K562 (cell line): ENCODE results near the gene IGF2BP1.

Source experiments
- ARNT ChIP-seq, 2 experiments: fragments of 450-650 bp; IDR thresholded peaks; 2 replicates each; pipeline ENCODE4 v1.6.1; 2016; ENCODE audit warnings: mild to moderate bottlenecking in 1 of 2
- DNMT1 ChIP-seq: fragments of 450-650 bp; IDR thresholded peaks from 2 replicates; pipeline ENCODE4 v1.6.1; 2016; ENCODE audit warnings: antibody characterized with exemption, mild to moderate bottlenecking
- NBN ChIP-seq: fragments of 450-650 bp; IDR thresholded peaks from 2 replicates; pipeline ENCODE4 v1.6.1; 2016; ENCODE audit warnings: low read depth, mild to moderate bottlenecking
- POLR2A ChIP-seq: fragments of 450-650 bp; conservative IDR thresholded peaks from 2 replicates; pipeline ENCODE4 v1.6.1; 2016
- TF ChIP-seq, protein P1 (sequence below): sonication (generic); formaldehyde crosslinking; IDR thresholded peaks from 2 replicates; pipeline ENCODE4 v1.8.0; 2022; ENCODE audit warnings: missing genetic modification reagents, mild to moderate bottlenecking, borderline replicate concordance
- TF ChIP-seq, protein P2 (sequence below): sonication (generic); formaldehyde crosslinking; IDR thresholded peaks from 2 replicates; pipeline ENCODE4 v1.8.1; 2023; ENCODE audit warnings: mild to moderate bottlenecking, missing genetic modification reagents

DNA sequence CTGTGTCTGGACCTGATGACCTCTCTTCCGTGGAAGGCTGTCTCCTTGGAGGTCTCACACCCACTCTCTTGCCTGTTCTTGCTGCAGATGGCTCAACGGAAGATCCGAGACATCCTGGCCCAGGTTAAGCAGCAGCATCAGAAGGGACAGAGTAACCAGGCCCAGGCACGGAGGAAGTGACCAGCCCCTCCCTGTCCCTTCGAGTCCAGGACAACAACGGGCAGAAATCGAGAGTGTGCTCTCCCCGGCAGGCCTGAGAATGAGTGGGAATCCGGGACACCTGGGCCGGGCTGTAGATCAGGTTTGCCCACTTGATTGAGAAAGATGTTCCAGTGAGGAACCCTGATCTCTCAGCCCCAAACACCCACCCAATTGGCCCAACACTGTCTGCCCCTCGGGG lies 52.1 kb downstream of the IGF2BP1 start:
- TF ChIP-seq POLR2A (no peak), ARNT (IDR thresholded peaks at IDR 0.05) (no peak), DNMT1 (no peak), NBN (no peak)
- TF ChIP-seq, protein P1, sequence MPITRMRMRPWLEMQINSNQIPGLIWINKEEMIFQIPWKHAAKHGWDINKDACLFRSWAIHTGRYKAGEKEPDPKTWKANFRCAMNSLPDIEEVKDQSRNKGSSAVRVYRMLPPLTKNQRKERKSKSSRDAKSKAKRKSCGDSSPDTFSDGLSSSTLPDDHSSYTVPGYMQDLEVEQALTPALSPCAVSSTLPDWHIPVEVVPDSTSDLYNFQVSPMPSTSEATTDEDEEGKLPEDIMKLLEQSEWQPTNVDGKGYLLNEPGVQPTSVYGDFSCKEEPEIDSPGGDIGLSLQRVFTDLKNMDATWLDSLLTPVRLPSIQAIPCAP (CRISPR knock-in tag): no peak
- TF ChIP-seq, protein P2, sequence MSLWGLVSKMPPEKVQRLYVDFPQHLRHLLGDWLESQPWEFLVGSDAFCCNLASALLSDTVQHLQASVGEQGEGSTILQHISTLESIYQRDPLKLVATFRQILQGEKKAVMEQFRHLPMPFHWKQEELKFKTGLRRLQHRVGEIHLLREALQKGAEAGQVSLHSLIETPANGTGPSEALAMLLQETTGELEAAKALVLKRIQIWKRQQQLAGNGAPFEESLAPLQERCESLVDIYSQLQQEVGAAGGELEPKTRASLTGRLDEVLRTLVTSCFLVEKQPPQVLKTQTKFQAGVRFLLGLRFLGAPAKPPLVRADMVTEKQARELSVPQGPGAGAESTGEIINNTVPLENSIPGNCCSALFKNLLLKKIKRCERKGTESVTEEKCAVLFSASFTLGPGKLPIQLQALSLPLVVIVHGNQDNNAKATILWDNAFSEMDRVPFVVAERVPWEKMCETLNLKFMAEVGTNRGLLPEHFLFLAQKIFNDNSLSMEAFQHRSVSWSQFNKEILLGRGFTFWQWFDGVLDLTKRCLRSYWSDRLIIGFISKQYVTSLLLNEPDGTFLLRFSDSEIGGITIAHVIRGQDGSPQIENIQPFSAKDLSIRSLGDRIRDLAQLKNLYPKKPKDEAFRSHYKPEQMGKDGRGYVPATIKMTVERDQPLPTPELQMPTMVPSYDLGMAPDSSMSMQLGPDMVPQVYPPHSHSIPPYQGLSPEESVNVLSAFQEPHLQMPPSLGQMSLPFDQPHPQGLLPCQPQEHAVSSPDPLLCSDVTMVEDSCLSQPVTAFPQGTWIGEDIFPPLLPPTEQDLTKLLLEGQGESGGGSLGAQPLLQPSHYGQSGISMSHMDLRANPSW (CRISPR knock-in tag): no peak
